ENCODE results near the gene CD300LD.

The CD300LD gene

DNA sequence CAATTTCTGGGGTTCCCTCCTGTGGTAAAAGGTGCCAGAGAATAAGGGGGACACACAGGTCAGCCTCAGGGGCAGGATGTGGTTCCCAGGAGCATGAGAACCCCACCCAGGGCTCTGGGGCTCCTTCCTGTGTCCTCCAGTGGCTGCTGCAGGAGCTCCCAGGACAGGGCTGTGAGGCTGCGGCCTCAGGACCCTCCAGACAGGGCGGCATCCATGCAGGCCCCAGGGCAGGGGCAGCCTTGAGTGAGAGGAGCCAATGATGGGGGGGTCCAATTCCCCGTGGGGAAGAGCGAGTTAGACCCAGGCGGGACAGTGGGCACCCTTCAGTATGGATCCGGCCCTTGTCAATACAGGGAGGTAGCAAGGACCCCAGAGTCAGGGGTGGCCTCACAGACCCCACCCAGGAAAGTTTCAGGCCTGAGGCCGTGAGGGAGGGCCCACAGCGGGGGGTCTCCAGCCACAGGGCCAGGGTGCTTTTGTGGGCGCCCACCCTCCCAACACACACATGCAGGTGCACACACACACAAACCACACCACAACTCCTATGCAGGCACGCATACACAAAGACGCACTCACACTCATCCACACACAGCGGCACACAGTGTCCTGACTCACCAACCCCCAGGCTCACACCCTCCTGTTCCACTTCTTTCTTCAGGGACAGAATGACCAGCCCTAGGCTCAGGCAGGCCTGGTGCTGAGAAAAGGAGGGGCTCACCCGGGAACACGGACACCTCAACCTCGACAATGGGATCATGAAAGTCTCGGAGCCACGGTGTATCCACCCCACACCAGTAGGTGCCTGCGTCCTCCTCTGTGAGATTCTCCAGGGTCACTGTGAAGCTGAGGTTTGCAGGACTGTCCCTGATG, 48.0 kb downstream of the CD300LD start:
- no peak for DNase-seq (ENCODE audit: low read depth)

DNA sequence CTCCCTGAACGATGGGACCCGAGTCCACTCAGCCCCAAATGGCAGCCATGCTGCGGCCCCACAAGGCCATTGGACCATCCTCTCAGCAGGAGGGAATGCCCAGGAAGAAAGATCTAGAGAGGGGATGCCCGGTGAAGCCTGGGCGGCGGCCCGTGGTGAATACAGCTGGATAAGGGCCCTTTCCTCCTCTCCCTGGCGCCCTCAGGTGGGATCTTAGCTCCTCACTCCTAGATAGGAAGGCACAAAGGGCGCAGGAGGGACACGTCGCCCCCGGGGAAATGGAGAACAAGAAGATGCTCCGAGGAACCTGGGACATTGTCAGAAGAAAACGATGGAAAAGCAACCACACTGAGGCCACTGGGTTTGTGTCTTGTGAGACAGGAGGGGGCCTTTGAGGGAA, 48.7 kb downstream of the CD300LD start:
- no peak for DNase-seq (ENCODE audit: low read depth)

DNA sequence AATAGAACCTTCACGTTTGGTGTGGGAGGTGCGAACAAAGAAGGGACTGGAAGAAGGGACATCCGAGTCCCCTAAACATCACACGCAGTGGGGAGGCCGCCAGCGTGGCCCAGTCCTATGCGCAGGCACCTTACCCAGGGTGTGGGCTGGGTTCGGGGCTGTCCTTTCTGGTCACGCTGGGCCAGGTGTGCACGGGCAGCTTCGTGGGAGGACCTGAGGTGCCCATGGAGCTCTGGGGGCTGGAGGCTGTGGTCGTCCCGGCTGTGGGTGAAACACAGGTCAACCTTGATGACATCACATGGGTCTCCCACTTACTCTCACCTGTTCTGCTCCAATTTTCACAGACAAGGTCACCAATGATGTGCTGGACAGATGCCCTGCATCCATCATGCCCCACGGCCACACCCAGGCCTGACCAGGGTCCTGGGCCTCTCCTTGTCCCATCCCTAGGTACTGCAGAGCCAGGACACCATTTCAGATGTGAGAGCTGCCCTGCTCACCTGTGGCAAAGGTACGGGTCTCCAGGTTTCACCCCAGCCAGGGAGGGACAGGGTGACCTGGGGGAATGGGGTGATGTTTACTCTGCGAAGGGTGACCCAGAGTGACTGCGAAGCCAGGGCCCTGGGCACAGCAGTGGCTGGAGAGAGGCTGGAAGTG, 49.2 kb downstream of the CD300LD start:
- DNase-seq (ENCODE audit: low read depth): no peak

DNA sequence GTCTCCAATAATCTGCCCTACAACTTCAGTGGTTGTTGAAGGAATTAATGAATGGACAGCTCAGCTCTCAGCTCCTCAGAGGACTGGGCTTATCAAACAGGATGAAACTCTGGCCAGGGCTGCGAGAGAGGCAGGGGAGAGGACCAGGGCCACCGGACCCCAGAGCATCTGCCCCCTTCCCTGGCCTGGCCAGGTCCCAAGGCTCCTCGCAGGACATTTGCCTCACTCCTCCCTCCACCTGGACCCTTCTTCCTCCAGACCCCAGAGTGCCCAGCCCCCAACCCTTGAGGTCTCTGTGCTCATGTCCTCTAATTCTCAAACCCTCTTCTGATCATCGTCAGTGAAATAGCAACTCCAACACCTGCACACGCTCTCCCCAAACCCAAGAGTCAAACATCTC, 49.9 kb downstream of the CD300LD start:
- no peak for DNase-seq (ENCODE audit: low read depth)

DNA sequence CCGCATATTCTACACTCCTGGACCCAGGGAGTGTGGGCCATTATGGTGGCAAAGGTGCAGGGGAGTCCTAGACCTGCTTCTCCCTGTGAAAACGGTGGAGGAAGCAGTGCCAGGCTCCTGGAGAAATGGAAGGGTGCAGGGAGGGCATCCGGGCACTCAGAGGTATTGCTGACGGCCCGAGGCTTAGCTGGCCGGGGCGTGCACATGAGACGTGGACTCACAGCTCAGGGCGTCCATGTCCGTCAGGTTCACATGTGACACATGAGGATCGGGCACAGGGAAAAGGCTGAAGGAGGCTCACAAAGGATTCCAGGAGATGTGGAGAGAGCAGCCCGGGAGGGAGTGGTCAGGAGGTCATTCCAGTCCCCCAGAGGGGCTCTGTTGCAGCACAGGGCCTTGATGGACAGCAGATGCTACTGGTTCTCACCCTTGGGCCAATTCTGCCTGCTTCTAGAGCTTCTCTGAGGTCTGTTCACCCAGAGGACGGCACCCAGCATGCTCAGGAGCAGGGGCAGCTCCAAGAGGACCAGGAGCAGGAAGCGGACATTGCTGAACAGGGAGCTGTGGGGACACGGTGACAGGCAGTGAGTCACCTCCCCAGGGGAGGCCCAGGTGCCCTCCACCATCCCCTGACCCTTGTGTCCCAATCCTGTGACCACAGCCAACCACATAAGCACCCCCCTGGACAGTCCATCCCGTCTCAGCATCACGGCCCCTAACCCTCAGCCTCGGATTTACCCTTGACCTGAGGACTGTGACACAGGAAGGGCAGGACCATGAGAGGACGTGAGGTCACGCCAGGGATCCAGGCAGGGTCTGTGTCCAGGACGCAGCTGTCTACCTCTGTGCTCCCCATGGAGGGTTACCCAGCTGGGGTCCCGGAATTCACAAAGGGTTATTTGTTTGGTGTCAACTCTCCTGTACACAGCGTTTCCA, 50.6 kb downstream of the CD300LD start:
- DNase-seq (ENCODE audit: low read depth): no peak

DNA sequence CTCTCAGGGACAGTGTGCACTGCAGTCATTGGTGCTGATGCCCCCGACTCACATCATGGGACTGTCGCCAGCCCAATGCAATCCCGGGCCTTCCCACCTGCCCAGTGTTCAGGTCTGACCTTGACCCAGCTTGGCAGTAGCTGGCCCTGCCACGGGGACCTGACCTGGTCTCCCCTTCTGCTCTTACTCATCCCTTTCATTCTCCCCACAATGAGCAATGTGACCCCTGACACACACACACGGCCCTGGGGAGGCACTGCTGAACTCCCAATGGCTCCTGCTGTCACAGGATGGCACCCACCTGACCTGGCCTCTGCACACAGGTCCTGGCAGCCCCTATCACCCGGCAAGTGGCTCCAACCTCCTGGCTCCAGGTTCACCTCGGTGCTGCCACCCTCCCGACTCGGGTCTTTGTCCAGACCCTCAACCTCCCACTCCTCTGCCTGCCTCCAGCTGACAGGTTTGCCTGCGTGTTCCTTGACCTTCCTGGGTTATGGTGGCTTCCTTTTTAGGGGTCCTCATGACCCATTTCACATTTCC, 52.7 kb downstream of the CD300LD start:
- no peak for DNase-seq (ENCODE audit: low read depth)

DNA sequence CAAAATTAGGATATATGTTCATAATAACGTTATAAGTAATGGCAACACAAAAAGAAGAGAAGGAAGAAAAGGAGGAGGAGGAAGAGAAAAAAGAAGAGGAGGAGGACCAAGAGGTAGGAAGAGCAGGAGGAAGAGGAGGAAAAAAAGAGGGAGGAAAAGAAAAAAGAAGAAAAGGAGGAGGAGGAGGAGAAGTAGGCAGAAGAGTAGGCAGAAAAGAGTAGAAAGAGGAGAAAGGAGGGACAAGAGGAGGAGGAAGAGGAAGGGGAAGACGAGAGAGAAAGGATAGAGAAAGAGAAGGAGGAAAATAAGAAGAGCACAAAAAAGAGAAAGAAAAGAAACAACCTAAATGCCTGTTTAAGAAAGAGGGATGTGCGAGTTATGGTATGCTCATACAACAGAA, 55.2 kb downstream of the CD300LD start:
- DNase-seq (ENCODE audit: low read depth): no peak

DNA sequence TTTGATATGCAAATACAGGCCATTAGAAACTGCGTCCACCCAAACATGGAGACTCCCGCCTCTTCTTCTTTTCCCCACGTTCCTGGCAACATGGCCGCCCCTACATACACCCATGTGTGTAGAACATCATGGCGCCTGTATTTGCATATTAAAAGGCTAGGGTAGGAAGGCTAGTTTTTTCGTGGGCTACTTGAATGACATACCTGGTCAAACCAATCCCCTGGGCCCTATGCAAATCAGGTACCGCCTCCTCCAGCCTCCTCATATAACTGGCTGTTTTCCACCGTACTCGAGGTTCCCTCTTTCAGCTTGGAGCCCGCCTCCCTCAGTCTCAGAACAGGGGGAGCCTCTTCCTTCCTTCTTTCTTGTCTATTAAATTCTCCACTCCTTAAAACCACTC, 60.0 kb downstream of the CD300LD start:
- DNase-seq (ENCODE audit: low read depth): no peak

DNA sequence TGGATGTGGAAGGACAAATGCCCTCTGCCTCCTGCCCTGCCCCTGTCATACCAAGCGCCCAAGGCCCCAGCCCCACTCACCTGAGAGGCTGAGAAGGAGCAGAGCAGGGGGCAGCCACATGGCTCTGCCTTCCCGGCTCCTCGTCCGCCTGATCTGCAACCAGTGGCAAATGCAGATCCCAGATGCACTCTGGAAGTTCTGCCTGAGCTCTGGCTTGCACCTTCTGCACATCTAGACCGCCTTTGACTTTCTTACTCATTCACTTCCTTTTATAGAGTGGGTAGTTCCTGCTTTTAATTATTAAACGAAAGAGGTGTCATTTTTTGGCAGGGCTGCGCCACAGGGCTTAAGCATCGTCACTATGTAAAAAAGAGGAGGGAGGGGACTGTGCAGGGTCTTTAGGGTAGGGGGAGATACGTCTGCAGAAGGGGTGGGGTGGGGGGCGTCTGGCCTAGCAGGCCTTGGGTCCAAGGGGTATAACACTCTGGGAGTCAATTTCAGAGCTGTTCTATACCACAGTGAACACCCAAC, 60.8 kb downstream of the CD300LD start, which contains the start of gene CD300LB:
CD300LB (minus strand) TSS at position 245 of the 531 bp plus-strand sequence; CDS start at position 120, 125 bp downstream.
- DNase-seq (ENCODE audit: low read depth): no peak

DNA sequence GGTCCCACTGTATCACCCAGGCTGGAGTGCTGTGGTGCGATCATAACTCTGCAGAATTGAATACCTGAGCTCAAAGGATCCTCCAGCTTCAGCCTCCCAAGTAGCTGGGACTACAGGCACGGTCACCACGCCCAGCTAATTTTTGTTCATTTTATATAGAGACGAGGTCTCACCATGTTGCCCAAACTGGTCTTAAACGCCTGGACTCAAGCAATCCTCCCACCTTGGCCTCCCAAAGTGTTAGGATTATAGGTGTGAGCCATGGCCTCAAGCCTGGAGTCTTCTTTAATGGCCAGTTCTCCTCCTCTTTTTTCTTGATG, 61.3 kb downstream of the CD300LD start:
- DNase-seq (ENCODE audit: low read depth): no peak
